Daoy (cell line): ENCODE results near the gene NFIB. TPM values are rescaled to one million over a fixed set of nuclear protein-coding genes. Genes with fewer than 3 reads are reported as not detected.

ENCODE experiments used
- DNase-seq: peaks from one replicate; pipeline ENCODE4 v3.0.0-alpha.2; 2015; ENCODE audit warnings: low read depth
- total RNA-seq: library from RNA; depleted of rRNA; stranded (reverse); fragments of >200 nt; shearing (Covaris generic); gene quantifications from 2 replicates; pipeline ENCODE4 v1.2.3, GENCODE V29; 2014

NFIB gene
- total RNA-seq, 1 experiment from 2014 or later = 19.4 TPM

GRCh38 chr9:14320271-14321181 lies 6.6 kb upstream of the NFIB start:
- peak; percentile 88 for DNase-seq

GRCh38 chr9:14318934-14319580 lies 5.1 kb upstream of the NFIB start:
- no peak for DNase-seq

- no peak for DNase-seq
These were observed 4.4 kb upstream of the NFIB start for GRCh38 chr9:14318361-14318760.

GRCh38 chr9:14317667-14318320 lies 3.9 kb upstream of the NFIB start:
- DNase-seq = no peak

- peak; percentile 23 for DNase-seq
These were observed 2.8 kb upstream of the NFIB start for GRCh38 chr9:14316602-14317300.

GRCh38 chr9:14315875-14316601 lies 2.1 kb upstream of the NFIB start:
- DNase-seq = peak; percentile 34

- peak; percentile 95 for DNase-seq
These were observed 1.3 kb upstream of the NFIB start for GRCh38 chr9:14314929-14315874.

GRCh38 chr9:14314424-14314928 lies 535 bp upstream of the NFIB start:
- peak; percentile 96 for DNase-seq

- DNase-seq = peak; percentile 53
These were observed 482 bp downstream of the NFIB start for GRCh38 chr9:14313378-14313940.

- DNase-seq = peak; percentile 65
These were observed 1.1 kb downstream of the NFIB start for GRCh38 chr9:14312719-14313377.

GRCh38 chr9:14311956-14312685 lies 1.8 kb downstream of the NFIB start:
- no peak for DNase-seq

GRCh38 chr9:14311171-14311949 lies 2.6 kb downstream of the NFIB start:
- DNase-seq = no peak

- DNase-seq = no peak
These were observed 3.6 kb downstream of the NFIB start for GRCh38 chr9:14310311-14310710.

GRCh38 chr9:14309403-14309802 lies 4.5 kb downstream of the NFIB start:
- peak; percentile 87 for DNase-seq

GRCh38 chr9:14308853-14309145 lies 5.1 kb downstream of the NFIB start:
- DNase-seq = no peak

GRCh38 chr9:14307989-14308852 lies 5.7 kb downstream of the NFIB start:
- no peak for DNase-seq
